GM18526 (cell line): ENCODE results near the gene PDLIM3.

ENCODE experiments used
- POLR2A ChIP-seq: IDR thresholded peaks from 3 replicates; pipeline ENCODE4 v1.6.1; 2011; ENCODE audit not compliant: insufficient read length; ENCODE audit errors: extremely low read depth

The PDLIM3 gene

GRCh38 chr4:185467101-185467500 lies 68.2 kb downstream of the PDLIM3 start:
- no peak for TF ChIP-seq POLR2A

GRCh38 chr4:185465707-185466106 lies 69.6 kb downstream of the PDLIM3 start:
- TF ChIP-seq POLR2A, result no peak

GRCh38 chr4:185464887-185465286 lies 70.4 kb downstream of the PDLIM3 start:
- TF ChIP-seq POLR2A, result no peak

- no peak for TF ChIP-seq POLR2A
Measured at GRCh38 chr4:185464183-185464582, 71.1 kb downstream of the PDLIM3 start.

GRCh38 chr4:185463541-185463940 lies 71.8 kb downstream of the PDLIM3 start:
- TF ChIP-seq POLR2A, result no peak

- no peak for TF ChIP-seq POLR2A
Measured at GRCh38 chr4:185461565-185461964, 73.7 kb downstream of the PDLIM3 start.

GRCh38 chr4:185457136-185457535 lies 78.2 kb downstream of the PDLIM3 start:
- no peak for TF ChIP-seq POLR2A

- no peak for TF ChIP-seq POLR2A
Measured at GRCh38 chr4:185456131-185456530, 79.2 kb downstream of the PDLIM3 start.
